ENCODE measurements around the gene PDE10A. TPM values are rescaled to one million over a fixed set of nuclear protein-coding genes. Genes with fewer than 3 reads are reported as not detected.
"Not testable (repeated sequence)": the region's sequence is repeated elsewhere in the genome, so short reads cannot be mapped to it uniquely, and the experiment has no call there.

The PDE10A gene
- total RNA-seq, 2 experiments from 2014 or later, result not detected

GRCh38 chr6:165571721-165572132 lies 91.3 kb downstream of the PDE10A start:
- CTCF ChIA-PET, result no interaction called here
- ATAC-seq, result no peak

GRCh38 chr6:165571068-165571682 lies 91.9 kb downstream of the PDE10A start:
- Mint-ChIP-seq H3K4me1 (no peaks in the 10 kb centered on the region), H3K9me3 (ENCODE audit: low read depth) (no peaks in the 10 kb centered on the region), H3K4me3 (no peak overlapping the region), H3K27ac (no peak overlapping the region), H3K36me3 (no peaks in the 10 kb centered on the region), H3K27me3 (no peaks in the 10 kb centered on the region)
- CTCF ChIA-PET, result no interaction called here
- ATAC-seq (no peak), DNase-seq (no peak)

More at GRCh38 chr6:165571721-165572132, 91.3 kb downstream of the PDE10A start:
- Mint-ChIP-seq H3K4me3 (no peak overlapping the region), H3K36me3 (no peaks in the 10 kb centered on the region), H3K9me3 (ENCODE audit: low read depth) (no peaks in the 10 kb centered on the region), H3K27me3 (no peaks in the 10 kb centered on the region), H3K4me1 (no peaks in the 10 kb centered on the region), H3K27ac (no peak overlapping the region)
- DNase-seq, result no peak

DNA sequence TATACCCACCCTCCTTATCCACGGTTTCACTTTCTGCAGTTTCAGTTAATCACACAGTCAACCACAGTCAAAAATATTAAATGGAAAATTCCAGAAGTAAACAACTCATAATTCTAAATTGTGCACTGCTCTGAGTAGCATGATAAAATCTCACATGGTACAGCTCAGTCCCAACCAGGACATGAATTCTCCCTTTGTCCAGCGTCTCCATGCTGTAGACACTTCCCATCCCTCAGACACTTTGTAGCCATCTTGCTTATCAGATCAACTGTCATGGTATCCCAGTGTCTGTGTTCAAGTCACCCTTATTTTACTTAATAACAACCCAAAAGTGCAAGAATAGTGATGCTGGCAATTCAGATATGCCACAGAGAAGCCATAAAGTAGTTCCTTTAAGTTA lies 94.7 kb downstream of the PDE10A start:
- no peaks in the 10 kb centered on the region for H3K4me1 Mint-ChIP-seq
- CTCF ChIA-PET, result no interaction called here
- H3K9me3 Mint-ChIP-seq (ENCODE audit: low read depth), result no peaks in the 10 kb centered on the region
- H3K36me3 Mint-ChIP-seq, result no peaks in the 10 kb centered on the region
- DNase-seq (no peak), ATAC-seq (no peak)
- no peak overlapping the region for H3K4me3 Mint-ChIP-seq
- H3K27me3 Mint-ChIP-seq, result no peaks in the 10 kb centered on the region
- H3K27ac Mint-ChIP-seq, result no peak overlapping the region

DNA sequence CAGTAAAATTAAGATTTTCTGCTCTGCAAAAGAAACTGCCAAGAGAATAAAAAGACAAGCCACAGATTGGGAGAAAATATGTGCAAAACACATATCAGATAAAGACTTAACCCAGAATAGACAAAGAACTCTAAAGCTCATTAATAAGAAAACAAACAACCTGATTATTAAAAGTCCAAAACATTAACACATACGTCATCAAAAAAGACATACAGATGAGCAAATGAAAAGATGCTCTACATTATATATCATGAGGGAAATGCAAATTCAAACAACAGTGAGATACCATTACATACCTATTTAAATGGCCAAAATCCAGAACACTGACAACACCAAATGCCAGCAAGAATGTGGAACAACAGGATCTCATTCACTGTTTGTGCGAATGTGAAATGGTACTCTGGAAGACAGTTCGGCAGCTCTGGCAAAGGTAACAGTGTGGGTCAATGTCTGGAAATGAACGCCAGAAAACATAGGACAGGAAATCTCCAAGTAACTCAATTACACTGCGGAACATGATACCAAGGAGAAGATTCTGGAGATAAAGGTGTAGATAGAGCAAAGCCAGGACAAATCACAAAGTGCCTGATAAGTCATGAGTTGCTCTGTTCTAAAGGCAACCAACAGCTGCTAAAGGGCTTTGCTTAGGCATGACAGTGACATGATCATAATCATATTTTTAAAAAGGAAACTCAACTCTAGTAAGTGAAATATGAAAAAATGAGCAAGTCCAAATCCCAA lies 96.8 kb downstream of the PDE10A start:
- no peak for ATAC-seq
- no peaks in the 10 kb centered on the region for H3K9me3 Mint-ChIP-seq (ENCODE audit: low read depth)
- no peak overlapping the region for H3K4me3 Mint-ChIP-seq
- H3K36me3 Mint-ChIP-seq, result no peaks in the 10 kb centered on the region
- CTCF ChIA-PET, result no interaction called here
- H3K27me3 Mint-ChIP-seq, result no peaks in the 10 kb centered on the region
- H3K27ac Mint-ChIP-seq, result no peak overlapping the region
- no peak for DNase-seq
- H3K4me1 Mint-ChIP-seq, result no peaks in the 10 kb centered on the region

DNA sequence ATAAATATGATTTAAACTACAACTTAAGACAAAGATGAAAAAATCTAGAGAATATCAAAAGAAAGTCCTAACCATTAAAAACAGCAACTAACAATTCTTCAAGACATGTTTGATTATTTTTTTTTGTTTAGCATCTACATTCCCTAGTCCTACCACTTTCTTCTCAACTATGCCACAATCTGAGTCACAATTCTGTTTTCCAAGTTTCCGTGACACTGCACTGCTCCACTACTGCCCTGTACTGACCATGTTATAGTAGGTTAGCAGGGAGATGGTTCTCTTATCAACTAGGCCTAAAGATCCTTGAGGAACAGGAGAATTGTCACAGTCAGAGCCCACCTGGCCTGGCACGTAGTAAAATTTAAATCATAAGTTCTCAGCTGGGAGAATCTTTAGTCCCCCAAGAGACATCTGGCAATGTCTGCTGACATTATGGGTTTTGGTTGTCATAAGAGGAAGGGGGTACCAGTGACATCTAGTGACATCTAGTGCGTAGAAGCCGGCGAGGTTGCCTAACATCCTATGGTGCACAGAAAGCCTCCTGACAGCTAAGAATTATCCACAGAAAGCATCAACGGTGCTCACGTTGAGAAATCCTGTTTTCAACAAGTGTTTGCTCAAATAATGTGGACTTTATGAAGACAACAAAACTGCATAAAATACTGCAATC lies 100.5 kb downstream of the PDE10A start:
- no peak overlapping the region for H3K27ac Mint-ChIP-seq
- H3K9me3 Mint-ChIP-seq (ENCODE audit: low read depth), result peaks cover 8% of the 10 kb centered on the region
- H3K27me3 Mint-ChIP-seq, result no peaks in the 10 kb centered on the region
- H3K36me3 Mint-ChIP-seq, result no peaks in the 10 kb centered on the region
- no peak for DNase-seq
- ATAC-seq, result no peak
- H3K4me3 Mint-ChIP-seq, result no peak overlapping the region
- no peaks in the 10 kb centered on the region for H3K4me1 Mint-ChIP-seq
- CTCF ChIA-PET, result no interaction called here

- Mint-ChIP-seq H3K27me3 (no peaks in the 10 kb centered on the region), H3K36me3 (no peaks in the 10 kb centered on the region), H3K4me1 (no peaks in the 10 kb centered on the region), H3K4me3 (no peak overlapping the region), H3K9me3 (ENCODE audit: low read depth) (peaks cover 8% of the 10 kb centered on the region), H3K27ac (no peak overlapping the region)
- ATAC-seq, result no peak
- no peak for DNase-seq
- CTCF ChIA-PET, result no interaction called here
Measured at GRCh38 chr6:165559632-165560031, 103.4 kb downstream of the PDE10A start.

DNA sequence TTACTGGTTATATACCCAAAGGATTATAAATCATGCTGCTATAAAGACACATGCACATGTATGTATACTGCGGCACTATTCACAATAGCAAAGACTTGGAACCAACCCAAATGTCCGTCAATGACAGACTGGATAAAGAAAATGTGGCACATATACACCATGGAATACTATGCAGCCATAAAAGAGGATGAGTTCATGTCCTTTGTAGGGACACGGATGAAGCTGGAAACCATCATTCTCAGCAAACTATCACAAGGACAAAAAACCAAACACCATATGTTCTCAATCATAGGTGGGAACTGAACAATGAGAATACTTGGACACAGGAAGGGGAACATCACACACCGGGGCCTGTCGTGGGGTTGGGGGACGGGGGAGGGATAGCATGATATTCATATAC lies 104.9 kb downstream of the PDE10A start:
- H3K4me1 Mint-ChIP-seq; CTCF ChIA-PET; H3K9me3 Mint-ChIP-seq (ENCODE audit: low read depth); ATAC-seq; DNase-seq; H3K27ac Mint-ChIP-seq; H3K4me3 Mint-ChIP-seq; H3K27me3 Mint-ChIP-seq; H3K36me3 Mint-ChIP-seq: not testable (repeated sequence)

DNA sequence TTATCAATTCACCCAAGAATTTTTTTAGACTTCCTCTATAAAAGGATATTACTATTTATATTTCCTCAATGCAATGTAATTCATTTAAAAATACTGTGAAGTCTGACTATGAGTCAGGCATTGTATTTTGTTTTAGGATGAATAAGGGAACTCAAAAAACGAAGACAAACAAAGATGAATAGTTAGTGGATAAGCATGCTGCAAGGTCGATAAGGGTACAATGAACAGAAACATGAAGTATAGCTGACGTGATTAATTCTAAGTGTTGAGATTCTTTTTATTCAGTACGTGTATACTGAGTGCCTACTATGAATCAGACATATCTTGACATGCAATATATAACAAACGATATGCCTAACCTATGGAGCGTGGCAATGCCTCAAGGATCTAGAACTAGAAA lies 105.4 kb downstream of the PDE10A start:
- H3K4me3 Mint-ChIP-seq, result no peak overlapping the region
- ATAC-seq, result no peak
- no peaks in the 10 kb centered on the region for H3K27me3 Mint-ChIP-seq
- H3K9me3 Mint-ChIP-seq (ENCODE audit: low read depth), result peaks cover 8% of the 10 kb centered on the region
- no peaks in the 10 kb centered on the region for H3K36me3 Mint-ChIP-seq
- no peaks in the 10 kb centered on the region for H3K4me1 Mint-ChIP-seq
- DNase-seq, result no peak
- CTCF ChIA-PET, result no interaction called here
- H3K27ac Mint-ChIP-seq, result no peak overlapping the region

DNA sequence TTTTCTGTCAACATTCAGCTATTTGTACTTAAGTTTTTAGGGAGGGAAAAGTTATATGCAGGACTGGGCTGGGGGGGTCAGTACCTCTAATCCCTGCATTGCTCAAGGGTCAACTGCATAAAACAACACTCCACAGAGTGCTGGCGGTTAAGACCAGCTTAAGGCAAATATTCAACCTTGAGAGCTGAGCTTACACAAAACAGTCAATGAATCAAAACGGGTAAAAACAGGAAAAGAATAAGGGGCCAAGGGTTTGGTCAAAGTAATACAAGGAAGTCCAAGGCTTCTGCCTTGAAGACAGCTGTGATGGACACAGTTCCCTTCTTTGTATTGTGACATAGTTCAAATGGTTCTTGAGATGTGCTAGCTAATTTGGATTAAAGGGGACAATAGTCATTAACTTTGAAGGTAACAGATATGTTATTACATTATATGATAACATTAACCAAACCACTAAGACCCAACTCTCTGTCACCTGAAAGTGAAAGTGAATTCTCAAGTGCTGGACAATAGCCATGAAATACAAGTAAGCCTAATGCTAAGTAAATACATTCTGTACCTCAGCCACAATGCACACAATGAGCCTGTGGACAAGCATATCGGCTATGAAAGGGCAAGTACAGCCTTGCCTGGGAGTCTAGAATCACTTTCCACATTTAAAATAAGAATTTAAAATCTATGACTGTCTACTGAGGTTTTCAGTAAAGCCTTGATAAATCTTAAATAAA lies 106.8 kb downstream of the PDE10A start:
- Mint-ChIP-seq H3K4me3 (no peak overlapping the region), H3K36me3 (no peaks in the 10 kb centered on the region), H3K27me3 (no peaks in the 10 kb centered on the region), H3K4me1 (no peaks in the 10 kb centered on the region), H3K9me3 (ENCODE audit: low read depth) (peaks cover 8% of the 10 kb centered on the region), H3K27ac (no peak overlapping the region)
- DNase-seq (no peak), ATAC-seq (no peak)
- CTCF ChIA-PET, result no interaction called here

DNA sequence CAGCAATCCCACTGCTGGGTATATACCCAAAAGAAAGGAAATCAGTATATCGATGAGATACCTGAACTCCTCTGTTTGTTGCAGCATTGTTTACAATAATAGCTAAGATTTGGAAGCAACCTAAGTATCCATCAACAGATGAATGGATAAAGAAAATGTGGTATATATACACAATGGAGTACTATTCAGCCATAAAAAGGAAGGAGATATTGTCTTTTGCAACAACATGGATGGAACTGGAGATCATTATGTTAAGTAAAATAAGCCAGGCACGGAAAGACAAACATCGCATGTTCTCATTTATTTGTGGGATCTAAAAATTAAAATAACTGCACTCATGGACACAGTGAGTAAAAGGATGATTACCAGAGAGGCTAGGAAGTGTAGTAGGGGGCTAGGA lies 108.4 kb downstream of the PDE10A start:
- H3K27me3 Mint-ChIP-seq; H3K9me3 Mint-ChIP-seq (ENCODE audit: low read depth); H3K4me1 Mint-ChIP-seq; H3K4me3 Mint-ChIP-seq; ATAC-seq; H3K27ac Mint-ChIP-seq; DNase-seq; H3K36me3 Mint-ChIP-seq; CTCF ChIA-PET: not testable (repeated sequence)

DNA sequence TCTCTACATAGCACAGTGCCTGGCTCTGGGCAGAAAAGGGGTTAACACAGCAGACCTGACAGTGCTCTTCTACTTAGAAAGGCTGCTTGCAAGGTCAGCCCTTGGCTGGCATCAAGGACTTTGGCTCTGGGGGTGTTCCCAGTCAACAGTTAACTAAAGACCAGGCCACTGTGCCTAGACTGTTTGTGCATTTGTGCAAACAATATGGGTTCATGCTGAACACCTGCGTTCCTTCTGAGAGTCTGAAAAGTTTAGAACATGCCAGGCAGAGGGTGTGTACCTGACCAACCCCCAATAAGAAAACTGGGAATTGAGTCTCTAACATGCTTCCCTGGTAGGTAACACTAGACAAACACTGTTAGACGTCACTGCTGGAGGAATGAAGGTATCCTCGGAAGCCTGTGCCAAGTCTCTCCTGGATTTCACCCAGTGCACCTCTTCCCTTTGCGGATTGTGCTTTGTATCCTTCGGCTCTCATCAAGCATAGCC lies 110.7 kb downstream of the PDE10A start:
- H3K9me3 Mint-ChIP-seq (ENCODE audit: low read depth), result no peaks in the 10 kb centered on the region

GRCh38 chr6:165551828-165552227 lies 111.2 kb downstream of the PDE10A start:
- no peak for ATAC-seq
- Mint-ChIP-seq H3K27me3 (no peaks in the 10 kb centered on the region), H3K27ac (no peak overlapping the region), H3K9me3 (ENCODE audit: low read depth) (no peaks in the 10 kb centered on the region), H3K4me3 (no peak overlapping the region), H3K36me3 (no peaks in the 10 kb centered on the region), H3K4me1 (no peaks in the 10 kb centered on the region)
- DNase-seq, result no peak
- CTCF ChIA-PET, result no interaction called here

More for the DNA sequence above, 110.7 kb downstream of the PDE10A start:
- ATAC-seq (no peak), DNase-seq (no peak)
- no peaks in the 10 kb centered on the region for H3K27me3 Mint-ChIP-seq
- H3K4me1 Mint-ChIP-seq, result no peaks in the 10 kb centered on the region
- no peak overlapping the region for H3K4me3 Mint-ChIP-seq
- CTCF ChIA-PET, result no interaction called here
- H3K27ac Mint-ChIP-seq, result no peak overlapping the region
- no peaks in the 10 kb centered on the region for H3K36me3 Mint-ChIP-seq

DNA sequence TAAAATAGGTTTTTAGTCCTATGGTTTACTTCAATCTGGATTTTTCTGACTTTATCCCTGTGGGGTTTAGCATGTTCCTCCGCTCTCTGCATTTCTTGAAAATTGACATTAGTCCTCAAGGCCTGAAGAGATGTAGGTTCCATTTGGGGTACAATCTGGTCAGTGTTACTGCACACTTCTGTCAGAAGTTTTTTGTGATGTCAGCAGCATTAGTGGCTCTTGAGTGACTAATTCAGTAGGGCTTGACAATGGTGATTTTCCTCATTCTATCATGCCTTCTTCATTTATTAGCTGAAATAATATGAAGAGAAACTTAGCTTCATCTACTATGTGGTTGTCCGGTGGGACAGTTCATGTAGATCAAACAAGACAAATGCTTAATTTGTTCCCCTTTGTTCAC lies 114.6 kb downstream of the PDE10A start:
- H3K36me3 Mint-ChIP-seq, result no peaks in the 10 kb centered on the region
- DNase-seq (no peak), ATAC-seq (no peak)
- CTCF ChIA-PET, result no interaction called here
- no peaks in the 10 kb centered on the region for H3K4me1 Mint-ChIP-seq
- no peak overlapping the region for H3K27ac Mint-ChIP-seq
- no peaks in the 10 kb centered on the region for H3K9me3 Mint-ChIP-seq (ENCODE audit: low read depth)
- no peaks in the 10 kb centered on the region for H3K27me3 Mint-ChIP-seq
- H3K4me3 Mint-ChIP-seq, result no peak overlapping the region
